ENCODE results near the gene PNPLA5.
"Not testable (repeated sequence)": the region's sequence is repeated elsewhere in the genome, so short reads cannot be mapped to it uniquely, and the experiment has no call there.

Gene PNPLA5, protein sequence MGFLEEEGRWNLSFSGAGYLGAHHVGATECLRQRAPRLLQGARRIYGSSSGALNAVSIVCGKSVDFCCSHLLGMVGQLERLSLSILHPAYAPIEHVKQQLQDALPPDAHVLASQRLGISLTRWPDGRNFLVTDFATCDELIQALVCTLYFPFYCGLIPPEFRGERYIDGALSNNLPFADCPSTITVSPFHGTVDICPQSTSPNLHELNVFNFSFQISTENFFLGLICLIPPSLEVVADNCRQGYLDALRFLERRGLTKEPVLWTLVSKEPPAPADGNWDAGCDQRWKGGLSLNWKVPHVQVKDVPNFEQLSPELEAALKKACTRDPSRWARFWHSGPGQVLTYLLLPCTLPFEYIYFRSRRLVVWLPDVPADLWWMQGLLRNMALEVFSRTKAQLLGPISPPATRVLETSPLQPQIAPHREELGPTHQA

DNA sequence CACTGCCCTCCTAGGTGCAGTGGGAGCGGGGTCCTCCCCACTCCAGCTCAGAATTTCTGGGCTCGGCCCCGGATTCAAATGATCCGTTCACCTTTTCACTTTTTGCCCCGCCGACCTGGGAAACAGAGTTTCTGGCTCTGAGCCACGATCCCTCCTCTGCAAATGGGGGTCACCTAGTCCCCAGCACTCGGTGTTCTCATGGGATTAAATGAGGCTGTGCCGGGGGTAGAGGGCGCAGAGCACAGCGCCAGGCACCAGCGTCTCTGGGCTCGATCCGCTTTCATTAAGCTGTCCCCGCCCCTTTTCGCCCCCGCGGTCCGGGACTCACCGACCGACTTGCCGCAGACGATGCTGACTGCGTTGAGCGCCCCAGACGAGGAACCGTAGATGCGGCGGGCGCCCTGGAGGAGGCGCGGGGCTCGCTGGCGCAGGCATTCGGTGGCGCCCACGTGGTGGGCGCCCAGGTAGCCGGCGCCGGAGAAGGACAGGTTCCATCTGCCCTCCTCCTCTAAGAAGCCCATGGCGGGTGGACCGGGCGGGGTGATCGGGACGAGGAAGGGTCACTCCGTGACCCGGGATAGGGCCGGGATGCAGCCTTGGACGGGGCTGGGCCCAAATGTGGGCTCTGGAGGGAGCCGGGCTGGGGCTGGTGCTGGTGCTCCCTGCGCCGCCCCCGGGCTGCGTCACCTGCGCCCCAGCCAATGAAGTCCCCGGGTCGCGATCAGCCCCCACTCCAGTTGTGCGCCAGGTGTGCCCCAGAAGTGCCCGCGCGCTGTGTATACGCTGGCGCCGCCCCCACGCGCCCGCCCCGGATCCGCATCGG lies at the start of gene PNPLA5:
Gene PNPLA5, minus strand, starts transcription at position 654 of the 823 bp plus-strand sequence. Its CDS starts 133 bp downstream, at position 521.
- no peak for DNase-seq

DNA sequence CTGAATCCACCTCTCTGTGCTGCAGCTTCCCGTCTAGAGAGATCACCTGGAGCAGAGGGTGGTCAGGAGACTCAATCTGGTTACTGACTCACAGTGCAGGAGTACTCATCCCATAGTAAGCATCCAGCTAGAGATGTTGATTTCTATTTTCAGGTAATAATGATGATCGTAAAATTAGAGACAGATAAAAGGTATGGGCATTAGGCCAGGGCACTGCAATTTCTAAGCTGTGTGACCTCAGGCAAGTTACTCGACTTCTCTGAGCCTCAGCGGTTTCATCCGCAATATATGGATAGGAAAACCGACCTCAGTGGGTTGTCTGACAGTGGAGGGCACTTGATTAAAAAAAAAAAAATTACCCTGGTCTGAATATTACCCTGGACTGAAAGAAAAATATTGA lies 49.6 kb upstream of the PNPLA5 start:
- DNase-seq: no peak

DNA sequence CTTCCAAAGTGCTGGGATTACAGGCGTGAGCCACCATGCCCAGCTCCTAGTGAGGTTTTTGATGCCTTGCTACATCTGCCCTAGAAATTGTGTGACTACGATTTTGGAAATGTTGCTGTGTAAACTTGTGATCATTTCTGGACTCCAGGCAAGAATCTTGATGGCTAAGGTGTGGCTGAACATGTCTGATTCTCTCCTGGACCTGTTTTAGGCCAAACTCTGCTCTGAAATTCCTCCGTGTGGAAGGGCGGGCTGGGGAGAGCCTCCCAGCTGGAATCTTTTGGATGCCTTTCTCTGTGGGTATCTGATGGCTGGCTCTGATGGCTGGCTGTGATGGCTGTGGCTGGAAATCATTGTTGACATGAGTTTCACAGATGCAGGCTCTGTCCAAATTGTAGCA lies 40.0 kb upstream of the PNPLA5 start:
- DNase-seq: no peak

DNA sequence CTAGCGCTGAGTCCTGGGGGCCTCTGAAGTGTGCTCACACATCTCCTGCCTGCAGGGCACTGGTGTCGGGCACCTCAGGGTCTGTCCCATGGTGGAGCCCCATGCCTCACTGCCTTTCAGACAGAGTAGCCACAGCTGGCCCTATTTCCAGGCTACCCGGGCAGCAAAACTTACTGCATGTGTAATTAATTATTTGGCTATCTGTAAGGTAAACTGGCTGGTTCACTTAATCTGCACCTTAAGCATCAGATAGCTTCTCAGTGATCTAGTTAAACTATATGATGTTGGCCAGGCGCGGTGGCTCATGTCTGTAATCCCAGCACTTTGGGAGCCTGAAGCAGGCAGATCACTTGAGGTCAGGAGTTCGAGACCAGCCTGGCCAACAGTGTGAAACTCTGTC lies 37.1 kb upstream of the PNPLA5 start:
- DNase-seq: no peak

DNA sequence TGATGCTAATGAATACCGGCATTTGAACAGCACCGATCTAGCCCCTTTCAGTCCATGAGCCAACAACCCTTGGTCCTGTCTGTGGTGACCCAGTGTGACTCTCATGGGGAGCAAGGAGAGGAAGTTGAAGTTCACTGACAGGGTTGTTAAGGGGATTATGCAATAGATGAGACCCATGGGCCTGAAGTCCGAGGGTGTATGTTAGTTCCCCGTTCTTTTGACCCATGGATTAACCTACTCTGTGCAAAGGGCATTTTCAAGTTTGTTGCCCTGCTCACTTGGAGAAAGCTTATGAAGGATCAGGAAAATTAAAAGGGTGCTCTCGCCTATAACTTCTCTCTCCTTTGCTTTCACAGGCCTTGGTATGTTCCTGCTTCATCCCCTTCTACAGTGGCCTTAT lies 36.7 kb upstream of the PNPLA5 start:
- no peak for DNase-seq

DNA sequence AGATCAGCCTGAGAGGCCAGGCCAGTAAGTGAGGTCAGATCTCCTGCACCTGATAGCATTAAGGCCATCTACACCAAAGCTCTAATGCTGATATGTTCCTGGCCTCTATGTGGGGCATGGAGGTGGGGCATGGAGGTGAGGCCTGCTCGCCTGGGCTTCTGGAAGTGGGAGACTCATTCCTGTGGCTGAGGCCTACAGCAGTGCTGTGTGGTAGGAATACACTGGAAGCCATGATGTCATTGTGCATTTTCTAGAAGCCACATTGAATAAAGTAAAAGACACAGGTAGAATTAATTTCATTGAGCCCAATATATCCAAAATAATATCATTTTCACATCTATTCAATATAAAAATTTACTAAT lies 34.5 kb upstream of the PNPLA5 start:
- DNase-seq: no peak

DNA sequence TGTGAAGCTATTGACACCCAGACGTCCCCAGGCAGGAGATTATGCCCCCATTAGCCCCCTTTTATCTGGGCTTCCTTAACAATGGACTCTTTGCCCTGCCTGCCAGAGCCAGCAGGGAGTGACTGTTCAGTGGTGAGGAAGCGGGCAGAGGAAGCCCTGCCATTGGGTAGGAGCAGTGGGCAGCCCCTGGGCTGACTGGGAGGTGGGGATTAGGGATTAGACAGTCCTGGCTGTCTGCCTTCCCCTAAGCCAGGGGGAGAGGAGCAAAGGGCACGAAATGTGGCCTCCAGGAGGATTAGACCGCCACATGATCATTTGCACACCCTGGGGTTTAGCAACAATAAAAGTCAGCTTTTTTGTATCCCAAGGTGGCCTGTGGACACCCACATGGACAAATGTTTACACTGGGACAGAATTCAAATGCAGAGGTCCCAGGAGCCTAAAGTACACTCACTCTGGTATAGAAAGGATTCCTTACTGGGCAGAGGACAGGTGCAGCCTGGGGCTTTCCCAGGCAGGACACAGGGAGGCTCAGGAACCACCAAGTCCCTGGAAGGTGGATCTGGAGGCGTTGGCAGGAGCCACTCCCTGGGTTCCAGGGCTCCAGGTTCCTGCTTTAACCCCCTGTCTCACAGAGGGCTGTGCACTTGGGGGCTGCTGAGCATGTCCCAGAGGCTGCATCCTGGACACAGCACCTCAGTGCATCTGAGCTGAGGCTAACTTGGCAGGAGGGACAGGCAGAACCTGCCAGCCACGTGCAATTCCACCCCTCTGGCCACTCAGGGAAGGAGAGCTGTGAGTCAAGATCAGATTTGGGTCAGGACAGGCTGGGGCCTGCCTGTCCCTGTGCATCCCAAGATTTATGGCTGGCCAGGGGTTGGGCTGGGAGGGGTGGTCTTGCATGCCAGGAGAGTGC lies 33.9 kb upstream of the PNPLA5 start:
- DNase-seq: peak; percentile 12

DNA sequence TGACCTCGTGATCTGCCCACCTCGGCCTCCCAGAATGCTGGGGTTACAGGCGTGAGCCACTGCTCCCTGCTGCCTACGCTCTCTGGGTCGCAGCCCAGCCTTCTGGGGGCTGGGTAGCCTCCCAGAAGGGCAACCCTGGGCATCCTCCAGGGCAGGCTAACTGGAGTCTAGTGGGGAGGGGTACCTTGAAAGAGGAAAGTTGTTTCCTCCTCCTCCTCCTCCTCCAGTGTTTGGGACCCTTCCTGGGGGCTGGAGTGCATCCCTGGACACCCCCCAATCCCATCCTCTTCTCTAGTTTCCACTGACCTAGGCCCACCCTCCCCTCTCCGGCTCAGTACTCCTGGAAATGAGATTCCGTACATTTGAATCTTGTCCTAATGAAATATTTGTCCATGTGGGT lies 33.1 kb upstream of the PNPLA5 start:
- DNase-seq: no peak

DNA sequence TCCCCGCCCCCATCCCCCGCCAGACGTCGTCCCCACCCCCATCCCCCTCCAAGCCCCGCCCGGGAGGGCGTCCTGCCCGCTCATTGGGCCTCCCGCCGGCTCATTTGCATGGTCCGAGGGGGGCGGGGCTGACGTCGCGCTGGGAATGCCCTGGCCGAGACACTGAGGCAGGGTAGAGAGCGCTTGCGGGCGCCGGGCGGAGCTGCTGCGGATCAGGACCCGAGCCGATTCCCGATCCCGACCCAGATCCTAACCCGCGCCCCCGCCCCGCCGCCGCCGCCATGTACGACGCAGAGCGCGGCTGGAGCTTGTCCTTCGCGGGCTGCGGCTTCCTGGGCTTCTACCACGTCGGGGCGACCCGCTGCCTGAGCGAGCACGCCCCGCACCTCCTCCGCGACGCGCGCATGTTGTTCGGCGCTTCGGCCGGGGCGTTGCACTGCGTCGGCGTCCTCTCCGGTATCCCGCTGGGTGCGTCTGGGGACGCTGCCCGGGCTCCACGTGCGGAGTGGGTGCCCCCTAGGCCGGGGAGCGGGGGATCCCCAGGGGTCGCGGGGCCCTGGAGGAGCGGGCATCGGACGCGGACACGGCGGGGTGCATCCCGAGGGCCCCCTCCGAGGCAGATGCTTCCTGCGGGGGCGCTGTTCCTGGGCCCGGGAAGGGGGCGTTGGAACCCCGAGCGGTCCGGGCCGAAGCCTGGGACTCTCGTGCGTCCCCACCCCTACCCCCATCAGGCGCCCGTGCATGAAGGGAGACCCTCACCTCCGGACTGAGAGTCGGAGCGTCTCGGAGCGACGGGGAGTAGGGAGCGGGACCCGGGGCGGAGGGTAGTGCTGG lies 32.0 kb upstream of the PNPLA5 start, which contains the start of gene PNPLA3:
Gene PNPLA3, plus strand, starts transcription at position 175 of the 834 bp plus-strand sequence. Its CDS starts 107 bp downstream, at position 282.
- peak; percentile 70 for DNase-seq

DNA sequence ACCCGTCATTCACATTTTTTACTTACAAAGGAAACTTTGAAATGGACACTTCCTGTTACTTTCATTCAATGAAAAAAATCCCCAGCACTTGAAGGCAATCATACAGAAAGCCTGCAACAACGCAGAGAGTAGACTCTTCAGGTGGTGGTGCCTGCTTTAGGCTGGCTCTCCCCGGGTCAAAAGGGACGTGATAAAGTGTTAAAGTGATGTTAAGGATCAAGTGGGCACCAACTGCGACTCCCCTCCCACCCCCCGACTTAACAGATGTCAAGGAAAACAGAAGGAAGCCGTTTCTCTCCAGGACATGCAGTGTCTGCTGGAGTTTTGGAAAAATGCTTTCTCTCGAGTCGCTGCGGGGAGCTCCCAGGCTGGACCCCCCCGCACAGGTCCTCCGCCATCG lies 31.4 kb upstream of the PNPLA5 start:
- DNase-seq: no peak

DNA sequence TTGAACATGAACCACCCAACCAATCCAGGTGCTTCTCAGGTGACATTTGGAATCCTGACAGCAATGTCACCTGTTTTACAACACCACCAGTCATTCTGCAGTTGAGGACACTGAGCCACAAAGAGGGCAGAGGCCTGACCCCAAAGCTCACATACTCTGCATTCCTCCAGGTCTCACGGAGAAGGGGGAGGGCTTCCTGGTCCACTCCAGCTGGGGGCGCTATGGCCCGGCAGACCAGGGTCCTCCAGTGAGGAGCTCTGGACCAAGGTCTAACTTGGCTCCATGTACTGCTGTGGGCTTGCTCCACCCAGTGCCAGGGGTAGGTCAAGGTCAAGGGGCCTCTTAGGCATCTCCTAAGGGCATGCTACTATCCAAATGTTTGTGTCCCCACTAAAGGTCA lies 30.3 kb upstream of the PNPLA5 start:
- no peak for DNase-seq

DNA sequence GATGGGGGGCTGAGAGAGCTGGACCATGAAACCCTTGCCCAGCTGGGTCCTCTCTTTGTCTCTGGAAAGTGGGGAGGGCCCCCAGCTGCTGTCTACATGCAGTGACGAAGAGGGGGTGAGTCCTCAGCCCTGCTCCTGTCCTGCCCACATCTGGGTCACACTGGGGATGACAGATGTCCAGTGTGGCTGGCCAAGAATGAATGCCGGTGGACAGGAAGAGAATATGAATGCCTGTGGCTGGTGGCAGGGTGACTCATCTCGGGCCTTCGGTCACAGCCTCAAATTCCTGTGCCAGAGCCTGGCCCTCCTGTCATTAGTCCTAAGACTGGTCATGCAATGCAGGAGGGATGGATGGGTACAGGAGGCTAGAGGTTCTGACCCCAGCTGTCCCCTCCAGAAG lies 29.6 kb upstream of the PNPLA5 start:
- DNase-seq: peak; percentile 48

DNA sequence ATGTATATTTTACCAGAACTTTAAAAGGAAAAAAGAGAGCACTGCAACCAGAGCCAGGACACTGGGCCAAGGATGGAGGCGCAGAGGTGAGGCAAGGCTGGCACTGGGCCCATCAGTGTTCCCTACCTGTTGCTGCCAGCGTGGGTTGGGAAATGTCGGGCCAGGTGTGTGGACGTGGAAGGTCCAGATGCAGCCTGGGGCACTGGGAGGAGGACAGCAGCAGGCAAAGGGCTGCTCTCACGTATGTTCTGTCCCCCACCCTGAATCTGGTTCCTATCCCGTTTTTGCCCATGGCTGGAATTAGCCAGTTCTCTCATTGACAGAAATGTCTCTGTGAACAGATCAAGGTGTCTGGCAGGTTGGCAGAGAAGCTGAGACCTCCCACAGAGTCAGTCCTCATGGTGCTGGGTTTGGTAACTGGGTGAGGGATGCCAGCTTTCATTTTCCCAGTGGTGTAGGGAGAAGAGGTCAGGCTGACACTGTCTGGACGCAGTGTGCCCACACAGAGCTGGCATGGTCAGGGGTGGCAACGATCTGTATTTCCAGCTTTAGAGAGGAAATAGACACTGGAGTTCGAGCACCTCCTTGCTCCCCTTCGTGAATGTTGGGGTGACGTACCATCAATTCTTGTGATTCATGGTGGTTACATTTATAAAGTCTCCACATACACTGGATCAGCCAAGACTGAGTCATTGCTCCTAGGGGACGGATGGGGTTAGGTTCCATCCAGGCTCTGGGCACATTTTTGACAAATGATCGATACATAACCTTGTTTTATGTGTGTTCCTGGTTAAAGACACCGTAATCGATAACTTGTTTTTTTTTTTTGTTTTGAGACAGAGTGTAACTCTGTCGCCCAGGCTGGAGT lies 27.5 kb upstream of the PNPLA5 start:
- DNase-seq: peak; percentile 20

DNA sequence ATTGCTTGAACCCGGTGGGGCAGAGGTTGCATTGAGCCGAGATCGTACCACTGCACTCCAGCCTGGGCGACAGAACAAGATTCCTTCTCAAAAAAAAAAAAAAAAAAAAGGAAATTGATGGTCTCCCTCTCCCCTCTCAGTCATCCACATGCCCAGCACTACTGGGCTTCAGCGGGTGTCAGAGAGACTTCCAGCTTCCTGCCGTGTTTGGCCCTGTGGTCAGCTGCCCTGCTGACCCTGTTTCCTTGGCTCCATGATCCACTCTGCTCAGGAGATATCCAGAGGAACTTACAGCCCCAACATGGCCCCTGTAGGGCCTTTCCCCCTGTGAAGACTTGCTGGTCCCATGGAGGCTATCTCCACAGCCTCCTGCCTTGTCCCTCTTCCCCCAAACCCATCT lies 25.7 kb upstream of the PNPLA5 start:
- DNase-seq: no peak

DNA sequence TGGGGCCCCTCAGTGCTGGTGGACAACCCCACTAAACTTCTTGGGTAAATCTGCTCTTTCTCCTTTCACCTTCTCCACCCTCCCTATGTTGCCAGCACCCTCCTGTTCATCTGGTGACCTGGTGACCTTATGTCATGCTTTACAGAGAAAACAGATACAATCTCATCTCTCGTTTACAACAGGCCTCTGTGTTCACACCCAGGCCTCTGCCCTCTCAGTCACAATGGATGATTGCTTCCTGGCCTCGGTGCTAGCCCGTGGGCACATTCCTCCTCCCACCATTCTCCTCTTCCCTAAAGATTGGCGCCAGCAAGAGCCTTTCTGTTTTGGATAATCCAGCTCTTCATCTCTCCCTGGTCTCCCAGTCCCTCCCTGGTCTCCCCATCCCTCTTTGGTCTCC lies 19.5 kb upstream of the PNPLA5 start:
- DNase-seq: no peak

DNA sequence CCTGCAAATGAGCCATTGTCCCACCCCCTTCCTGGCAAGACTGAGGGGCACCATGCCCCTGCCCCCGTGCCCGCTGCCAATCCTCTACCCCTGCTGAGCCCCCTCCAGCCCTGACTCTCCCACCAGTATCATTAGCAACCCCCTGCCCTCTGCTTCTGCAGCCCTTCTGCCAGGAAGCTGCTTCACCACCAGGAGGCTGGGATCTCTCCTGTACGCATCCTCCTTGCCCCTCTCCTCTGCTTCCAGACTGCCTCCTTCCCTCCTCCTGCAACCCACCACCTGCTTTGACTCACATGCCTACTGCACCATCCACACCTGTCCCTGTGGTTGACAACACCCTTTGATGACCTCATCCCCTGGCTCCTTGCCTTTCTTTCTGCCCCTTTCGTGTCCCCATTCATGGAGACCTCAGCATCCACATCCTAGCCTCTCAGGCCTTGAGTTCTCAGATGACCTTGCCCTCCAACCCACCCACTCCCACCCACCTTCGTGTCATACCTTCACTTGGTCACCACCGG lies 18.4 kb upstream of the PNPLA5 start:
- DNase-seq: no peak

DNA sequence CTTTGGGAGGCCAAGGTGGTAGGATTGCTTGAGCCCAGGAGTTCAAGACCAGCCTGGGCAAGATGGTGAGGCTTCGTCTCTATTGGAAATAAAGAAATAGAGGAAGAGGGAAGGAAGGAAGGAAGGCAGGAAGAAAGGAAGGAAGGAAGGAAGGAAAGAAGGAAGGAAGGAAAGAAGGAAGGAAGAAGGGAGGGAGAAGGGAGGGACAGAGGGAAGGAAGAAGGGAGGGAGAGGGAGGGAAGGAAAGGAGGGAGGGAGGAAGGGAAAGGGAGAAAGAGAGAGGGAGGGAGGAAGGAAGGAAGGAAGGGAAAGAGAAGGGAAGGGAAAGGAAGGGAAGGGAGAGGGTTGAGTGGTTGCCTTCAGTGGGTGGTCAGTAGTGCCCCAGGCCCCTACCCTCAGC lies 17.9 kb upstream of the PNPLA5 start:
- DNase-seq: no peak

DNA sequence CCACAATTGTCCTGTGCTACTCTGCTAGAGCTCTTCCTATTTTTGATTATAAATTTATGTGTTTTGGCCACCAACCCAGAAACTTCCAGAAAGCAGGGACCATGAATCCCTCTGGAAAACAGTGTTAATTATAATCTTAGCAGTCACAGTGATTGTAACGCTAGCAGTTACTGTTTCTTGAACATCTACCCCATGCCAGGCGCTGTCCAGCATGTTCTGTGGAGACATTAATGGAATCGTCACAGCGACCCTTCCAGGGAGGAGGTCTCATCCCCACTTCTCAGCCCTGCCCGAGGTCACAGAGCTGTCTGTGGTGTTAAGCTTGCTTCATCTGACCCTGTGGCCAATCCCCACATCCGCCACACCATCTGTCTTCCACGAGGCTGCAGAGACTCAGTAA lies 13.9 kb upstream of the PNPLA5 start:
- DNase-seq: no peak

DNA sequence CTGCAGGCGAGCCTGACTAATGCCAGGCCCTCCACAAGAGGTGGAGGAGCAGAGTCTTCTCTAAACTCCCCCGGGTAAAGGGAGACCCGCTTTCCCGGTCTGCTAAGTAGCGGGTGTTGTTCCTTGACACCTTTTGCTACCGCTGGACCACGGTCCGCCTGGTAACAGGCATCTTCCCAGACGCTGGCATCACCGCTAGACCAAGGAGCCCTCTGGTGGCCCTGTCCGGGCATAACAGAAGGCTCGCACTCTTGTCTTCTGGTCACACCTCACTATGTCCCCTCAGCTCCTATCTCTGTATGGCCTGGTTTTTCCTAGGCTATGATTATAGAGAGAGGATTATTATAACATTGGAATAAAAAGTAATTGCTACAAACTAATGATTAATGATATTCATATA lies 12.6 kb upstream of the PNPLA5 start:
- DNase-seq: not testable (repeated sequence)

DNA sequence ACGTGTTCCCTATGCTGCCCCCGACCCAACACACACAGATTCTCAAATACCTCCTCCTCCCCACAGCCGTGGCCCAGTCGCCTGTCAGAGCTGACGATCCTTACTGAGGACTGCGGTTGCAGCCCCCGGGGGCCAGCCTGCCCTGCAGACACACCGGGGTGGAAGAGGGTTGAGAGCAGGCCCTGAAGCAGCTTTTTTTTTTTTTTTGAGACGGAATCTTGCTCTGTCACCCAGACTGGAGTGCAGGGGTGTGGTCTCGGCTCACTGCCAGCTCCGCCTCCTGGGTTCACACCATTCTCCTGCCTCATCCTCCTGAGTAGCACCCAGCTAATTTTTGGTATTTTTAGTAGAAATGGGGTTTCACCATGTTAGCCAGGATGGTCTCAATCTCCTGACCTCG lies 11.2 kb upstream of the PNPLA5 start:
- not testable (repeated sequence) for DNase-seq
